Adrenal gland (tissue), 12 donors: ENCODE results near the gene HIF1AN. TPM values are rescaled to one million over a fixed set of nuclear protein-coding genes. Genes with fewer than 3 reads are reported as not detected.

ENCODE experiments used
- DNase-seq, 7 donors: peaks; one replicate each; pipeline ENCODE4 v3.0.0-alpha.2; 2019 to 2020
- H3K27ac ChIP-seq, 5 donors: fragments of 200-600 bp; sonication (generic) in 4 of 5; 1 replicate in 3 of 5; 2 replicates in 2 of 5; pipeline versions ENCODE4 v1.5.1 to v1.8.0; 2016 to 2020; ENCODE audit warnings: mild to moderate bottlenecking in 1 of 5
- H3K27me3 ChIP-seq: fragments of 200-600 bp; 2 replicates; pipeline ENCODE4 v1.8.0; 2021
- H3K36me3 ChIP-seq, 2 donors: fragments of 200-600 bp; replicated peaks in 1 of 2; 1 replicate in 1 of 2; 2 replicates in 1 of 2; pipeline versions ENCODE4 v1.5.1 to v1.8.0; 2018 to 2022
- H3K4me1 ChIP-seq, 2 donors: fragments of 200-600 bp; replicated peaks in 1 of 2; 1 replicate in 1 of 2; 2 replicates in 1 of 2; pipeline versions ENCODE4 v1.5.1 to v1.8.0; 2018 to 2021
- H3K4me3 ChIP-seq, 4 donors: fragments of 200-600 bp; sonication (generic) in 3 of 4; one replicate each; pipeline ENCODE4 v1.5.1; 2016 to 2018
- H3K9me3 ChIP-seq, 3 donors: fragments of 200-600 bp; sonication (generic) in 1 of 3; replicated peaks in 1 of 3; 1 replicate in 2 of 3; 2 replicates in 1 of 3; pipeline versions ENCODE4 v1.5.1 to v1.8.0; 2016 to 2021
- CTCF ChIP-seq, 6 experiments: fragments of 450-650 bp in 4 of 6; fragments of 200-600 bp in 2 of 6; sonication (generic) in 1 of 6; IDR thresholded peaks; 1 replicate in 5 of 6; 2 replicates in 1 of 6; pipeline versions ENCODE4 v1.5.1 to v1.8.0; 2016 to 2021; ENCODE audit warnings: antibody characterized with exemption in 6 of 6, mild to moderate bottlenecking in 2 of 6, moderate library complexity in 1 of 6
- POLR2A ChIP-seq, 2 donors: fragments of 450-650 bp; IDR thresholded peaks; one replicate each; pipeline ENCODE4 v1.6.1; 2017; ENCODE audit warnings: antibody characterized with exemption in 2 of 2, mild to moderate bottlenecking in 2 of 2, moderate library complexity in 1 of 2
- WGBS, 4 donors: extraction: QIAGEN DNeasy Blood & Tissue Kit in 2 of 4; methylation state at CpG; one replicate each; pipeline versions ENCODE4 v1.1.5 to v1.1.7; 2013 to 2017; 5-methylcytosine and 5-hydroxymethylcytosine counted together
- intact Hi-C, 2 donors: fragments of 100-400 bp; cut with DNase I; formaldehyde crosslinking; loops; one replicate each; pipeline versions ENCODE4 v1.14.1 to v1.15.0; 2022 to 2023
- polyA plus RNA-seq, 3 donors: library from polyadenylated mRNA; stranded (reverse); fragments of 200-250 nt in 2 of 3; fragments of 350-450 nt in 1 of 3; fragmentation: Illumina TruSeq in 1 of 3; extraction: RNeasy Lipid Tissue Mini Kit (QIAGEN cat#74804) in 1 of 3; gene quantifications; one replicate each; pipeline ENCODE4 v1.2.3, GENCODE V29; 2013 to 2014
- total RNA-seq, 9 donors: library from RNA; depleted of rRNA in 4 of 9; stranded (reverse); fragments of >200 nt in 4 of 9; fragments of 120-200 nt in 1 of 9; fragmentation: NEBNext Ultra II Directional in 1 of 9; extraction: Animal tissue kit (Norgen Biotek cat#: 25700) in 1 of 9; gene quantifications; one replicate each; pipeline versions ENCODE4 v1.1.0 to v1.2.4, GENCODE V29; 2013 to 2023
- donor health status: healthy with polysubstance abuse.
- donor health status: Bipolar disorder and iron deficiency.
- donor health status: DM: yes; HTN: yes; CAD: no.
- donor health status: DM: no; HTN: no; CAD: no.
- donor health status: DM: no; HTN: no; CAD: no.
- donor health status: DM: yes; HTN: yes; CAD: no.

Gene HIF1AN
- total and polyA plus RNA-seq, 12 donors = 6.7 to 46.4 (median 20.0) TPM

- 39 to 43% (median 42%) methylated on average over 6 of the region's 6 CpGs for WGBS, 4 donors
- H3K36me3 ChIP-seq = no peaks in the 10 kb centered on the region
- no peak overlapping the region for H3K4me3 ChIP-seq
- TF ChIP-seq CTCF (IDR thresholded peaks at IDR 0.05) = no peak
- TF ChIP-seq POLR2A (IDR thresholded peaks at IDR 0.05) = no peak
- H3K27me3 ChIP-seq = peaks cover 31% of the 10 kb centered on the region
- intact Hi-C loops = loop anchor here (5.0 to 10.0 kb wide), 2 partner anchors 174 to 307 kb away; no protein-coding TSS in a partner anchor
- DNase-seq = no peak
- no peaks in the 10 kb centered on the region for H3K9me3 ChIP-seq
- no peaks in the 10 kb centered on the region for H3K4me1 ChIP-seq
- no peak overlapping the region for H3K27ac ChIP-seq
Measured at GRCh38 chr10:100567826-100568225, 32.1 kb downstream of the HIF1AN start.

GRCh38 chr10:100568912-100569311 is 33.2 kb downstream of the HIF1AN start:
- Histone ChIP-seq H3K4me3 (no peak overlapping the region), H3K27me3 (peaks cover 30% of the 10 kb centered on the region), H3K9me3 (no peaks in the 10 kb centered on the region), H3K36me3 (no peaks in the 10 kb centered on the region), H3K4me1 (no peaks in the 10 kb centered on the region), H3K27ac (no peak overlapping the region)
- intact Hi-C loops = loop anchor here (5.0 to 10.0 kb wide), 2 partner anchors 173 to 306 kb away; no protein-coding TSS in a partner anchor
- no peak for DNase-seq
- no peak for TF ChIP-seq POLR2A (IDR thresholded peaks at IDR 0.05)
- TF ChIP-seq CTCF (IDR thresholded peaks at IDR 0.05) = no peak
- WGBS, 4 donors = 69 to 86% (median 81%) methylated on average over 3 of the region's 3 CpGs

GRCh38 chr10:100569687-100570481 is 34.1 kb downstream of the HIF1AN start:
- Histone ChIP-seq H3K9me3 (no peaks in the 10 kb centered on the region), H3K4me3 (no peak overlapping the region), H3K36me3 (no peaks in the 10 kb centered on the region), H3K27ac (no peak overlapping the region), H3K27me3 (peaks cover 30% of the 10 kb centered on the region), H3K4me1 (no peaks in the 10 kb centered on the region)
- no peak for TF ChIP-seq POLR2A (IDR thresholded peaks at IDR 0.05)
- no peak for TF ChIP-seq CTCF (IDR thresholded peaks at IDR 0.05)
- 33 to 43% (median 39%) methylated on average over 20 to 28 of the region's 28 CpGs for WGBS, 4 donors
- intact Hi-C loops = loop anchor here (5.0 to 10.0 kb wide), 2 partner anchors 172 to 305 kb away; no protein-coding TSS in a partner anchor
- no peak for DNase-seq

- H3K36me3 ChIP-seq = no peaks in the 10 kb centered on the region
- 68 to 78% (median 75%) methylated on average over 8 of the region's 8 CpGs for WGBS, 4 donors
- TF ChIP-seq POLR2A (IDR thresholded peaks at IDR 0.05) (no peak), CTCF (IDR thresholded peaks at IDR 0.05) (no peak)
- no peak overlapping the region for H3K27ac ChIP-seq
- H3K27me3 ChIP-seq = peaks cover 24% of the 10 kb centered on the region
- intact Hi-C loops = no loop called here
- no peak overlapping the region for H3K4me3 ChIP-seq
- no peaks in the 10 kb centered on the region for H3K9me3 ChIP-seq
- no peak for DNase-seq
- no peaks in the 10 kb centered on the region for H3K4me1 ChIP-seq
Measured at GRCh38 chr10:100570506-100570905, 34.8 kb downstream of the HIF1AN start.
